Transverse colon (tissue), 4 donors: ENCODE results near the gene SAMD13. TPM values are rescaled to one million over a fixed set of nuclear protein-coding genes. Genes with fewer than 3 reads are reported as not detected.
A peak's percentile ranks its signal among the peaks of the same experiment; 100 is the strongest.

Experiments
- DNase-seq: peaks from one replicate; pipeline ENCODE4 v3.0.0-alpha.2; 2019
- H3K27ac ChIP-seq, 4 donors: fragments of 200-600 bp; sonication (generic); 2 replicates each; pipeline ENCODE4 v1.5.1; 2016 to 2018; ENCODE audit warnings: inconsistent platforms in 4 of 4
- H3K27me3 ChIP-seq: fragments of 200-600 bp; sonication (generic); 2 replicates; pipeline ENCODE4 v1.5.1; 2017; ENCODE audit warnings: inconsistent platforms
- H3K36me3 ChIP-seq, 4 donors: fragments of 200-600 bp; sonication (generic); 2 replicates each; pipeline ENCODE4 v1.5.1; 2017 to 2019; ENCODE audit warnings: inconsistent platforms in 4 of 4
- H3K4me1 ChIP-seq, 4 donors: fragments of 200-600 bp; sonication (generic); 2 replicates each; pipeline ENCODE4 v1.5.1; 2017 to 2020; ENCODE audit warnings: inconsistent platforms in 4 of 4
- H3K4me3 ChIP-seq, 4 donors: fragments of 200-600 bp; sonication (generic); 1 replicate in 1 of 4; 2 replicates in 3 of 4; pipeline versions ENCODE4 v1.5.1 to v1.6.1; 2017 to 2019; ENCODE audit warnings: inconsistent platforms in 4 of 4
- H3K9me3 ChIP-seq, 2 donors: fragments of 200-600 bp; sonication (generic); 2 replicates each; pipeline ENCODE4 v1.5.1; 2017 to 2019; ENCODE audit warnings: inconsistent platforms in 2 of 2
- EP300 ChIP-seq: sonication (generic); formaldehyde crosslinking; IDR thresholded peaks from one replicate; pipeline ENCODE4 v1.6.1; 2017; ENCODE audit warnings: antibody characterized with exemption, low read depth
- POLR2A ChIP-seq: fragments of 450-650 bp; IDR thresholded peaks from one replicate; pipeline ENCODE4 v1.6.1; 2016; ENCODE audit warnings: antibody characterized with exemption, mild to moderate bottlenecking, moderate library complexity
- POLR2AphosphoS5 ChIP-seq, 3 donors: sonication (generic); formaldehyde crosslinking; IDR thresholded peaks; one replicate each; pipeline ENCODE4 v1.6.1; 2016; ENCODE audit warnings: antibody characterized with exemption in 3 of 3
- WGBS, 2 donors: methylation state at CpG; one replicate each; pipeline ENCODE4 v1.1.5; 2018; ENCODE audit warnings: low coverage in 1 of 2; 5-methylcytosine and 5-hydroxymethylcytosine counted together
- in situ Hi-C, 4 donors: fragments of 200-750 bp; cut with MboI; loops; one replicate each; pipeline versions ENCODE4 v1.15.0 to v1.15.1; 2017; ENCODE audit warnings: low sequenced_read_pairs in 3 of 4, low pct_ligation_motif_present in 1 of 4, low pct_unique_long_range_greater_than_20kb in 1 of 4
- intact Hi-C: fragments of 100-400 bp; cut with DNase I; formaldehyde crosslinking; loops from one replicate; pipeline ENCODE4 v1.15.1; 2023; ENCODE audit warnings: low total_unique reads
- total RNA-seq, 4 donors: library from RNA; depleted of rRNA; stranded (reverse); fragments of >200 nt; gene quantifications; one replicate each; pipeline ENCODE4 v1.1.0, GENCODE V29; 2016
- TF ChIP-seq, protein P1 (sequence below), 5 experiments: fragments of 200-600 bp in 3 of 5; fragments of 450-650 bp in 2 of 5; sonication (generic) in 3 of 5; IDR thresholded peaks; 1 replicate in 2 of 5; 2 replicates in 3 of 5; pipeline ENCODE4 v1.5.1; 2016 to 2017; ENCODE audit warnings: antibody characterized with exemption in 5 of 5, inconsistent platforms in 3 of 5, mild to moderate bottlenecking in 2 of 5, moderate library complexity in 1 of 5

Gene SAMD13
- total RNA-seq, 4 donors from 2014 or later = 2.2 to 17.8 (median 13.9) TPM

DNA sequence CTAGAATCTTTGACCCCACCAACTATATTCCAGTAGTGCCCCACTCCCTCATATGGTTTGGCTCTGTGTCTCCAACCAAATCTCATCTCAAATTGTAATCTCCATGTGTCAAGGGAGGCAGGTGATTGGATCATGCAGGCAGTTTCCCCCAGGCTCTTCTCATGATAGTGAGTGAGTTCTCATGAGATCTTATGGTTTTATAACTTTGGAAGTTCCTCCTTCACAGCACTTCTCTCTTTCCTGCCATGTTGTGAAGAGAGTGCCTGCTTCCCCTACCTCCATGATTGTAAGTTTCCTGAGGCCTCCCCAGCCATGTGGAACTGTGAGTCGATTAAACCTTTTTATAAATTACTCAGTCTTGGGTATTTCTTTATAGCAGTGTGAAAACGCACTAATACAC, 7.7 kb upstream of the SAMD13 start:
- in situ Hi-C loops (no loop called here), intact Hi-C loops (no loop called here)
- Histone ChIP-seq H3K27me3 (no peaks in the 10 kb centered on the region), H3K27ac (no peak overlapping the region), H3K4me1 (peaks cover 0 to 9% (median 0%) of the 10 kb centered on the region in 4 donors), H3K36me3 (no peaks in the 10 kb centered on the region), H3K4me3 (no peak overlapping the region), H3K9me3 (peaks cover 0 to 7% of the 10 kb centered on the region in 2 donors)
- no peak for DNase-seq
- TF ChIP-seq, protein P1, sequence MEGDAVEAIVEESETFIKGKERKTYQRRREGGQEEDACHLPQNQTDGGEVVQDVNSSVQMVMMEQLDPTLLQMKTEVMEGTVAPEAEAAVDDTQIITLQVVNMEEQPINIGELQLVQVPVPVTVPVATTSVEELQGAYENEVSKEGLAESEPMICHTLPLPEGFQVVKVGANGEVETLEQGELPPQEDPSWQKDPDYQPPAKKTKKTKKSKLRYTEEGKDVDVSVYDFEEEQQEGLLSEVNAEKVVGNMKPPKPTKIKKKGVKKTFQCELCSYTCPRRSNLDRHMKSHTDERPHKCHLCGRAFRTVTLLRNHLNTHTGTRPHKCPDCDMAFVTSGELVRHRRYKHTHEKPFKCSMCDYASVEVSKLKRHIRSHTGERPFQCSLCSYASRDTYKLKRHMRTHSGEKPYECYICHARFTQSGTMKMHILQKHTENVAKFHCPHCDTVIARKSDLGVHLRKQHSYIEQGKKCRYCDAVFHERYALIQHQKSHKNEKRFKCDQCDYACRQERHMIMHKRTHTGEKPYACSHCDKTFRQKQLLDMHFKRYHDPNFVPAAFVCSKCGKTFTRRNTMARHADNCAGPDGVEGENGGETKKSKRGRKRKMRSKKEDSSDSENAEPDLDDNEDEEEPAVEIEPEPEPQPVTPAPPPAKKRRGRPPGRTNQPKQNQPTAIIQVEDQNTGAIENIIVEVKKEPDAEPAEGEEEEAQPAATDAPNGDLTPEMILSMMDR (IDR thresholded peaks at IDR 0.05) = no peak
- TF ChIP-seq EP300 (no peak), POLR2A (no peak), POLR2AphosphoS5 (IDR thresholded peaks at IDR 0.05) (no peak)
- WGBS, 2 donors = 83 to 88% methylated on average over 2 of the region's 2 CpGs

- no peak overlapping the region for H3K4me3 ChIP-seq
- in situ Hi-C loops = no loop called here
- H3K9me3 ChIP-seq = peaks cover 0 to 5% of the 10 kb centered on the region in 2 donors
- H3K36me3 ChIP-seq = no peaks in the 10 kb centered on the region
- peaks cover 0 to 15% (median 3%) of the 10 kb centered on the region in 4 donors for H3K4me1 ChIP-seq
- DNase-seq = no peak
- no peaks in the 10 kb centered on the region for H3K27me3 ChIP-seq
- no peak overlapping the region for H3K27ac ChIP-seq
- 89 to 90% methylated on average over 3 of the region's 3 CpGs for WGBS, 2 donors
- TF ChIP-seq POLR2A (no peak), POLR2AphosphoS5 (IDR thresholded peaks at IDR 0.05) (no peak), EP300 (no peak)
- TF ChIP-seq, protein P1 (IDR thresholded peaks at IDR 0.05) = no peak
- intact Hi-C loops = no loop called here
Observed at GRCh38 chr1:84294751-84295150, 6.8 kb upstream of the SAMD13 start.

GRCh38 chr1:84297546-84298244, 3.8 kb upstream of the SAMD13 start:
- Histone ChIP-seq H3K4me3 (peak overlapping the region in 3 of 4 donors; percentile 66 to 78 (median 73)), H3K9me3 (peaks cover 0 to 5% of the 10 kb centered on the region in 2 donors), H3K27ac (peak overlapping the region; percentile 87 to 94 (median 92)), H3K36me3 (no peaks in the 10 kb centered on the region), H3K27me3 (no peaks in the 10 kb centered on the region), H3K4me1 (peaks cover 6 to 43% (median 16%) of the 10 kb centered on the region in 4 donors)
- intact Hi-C loops = no loop called here
- in situ Hi-C loops = no loop called here
- no peak for DNase-seq
- 18 to 37% methylated on average over 4 to 10 of the region's 10 CpGs for WGBS, 2 donors
- TF ChIP-seq EP300 = no peak
- TF ChIP-seq POLR2A = peak; percentile 34
- TF ChIP-seq, protein P1 (IDR thresholded peaks at IDR 0.05) = no peak
- peak in 2 of 3 donors; percentile 63 to 78 for TF ChIP-seq POLR2AphosphoS5 (IDR thresholded peaks at IDR 0.05)

DNA sequence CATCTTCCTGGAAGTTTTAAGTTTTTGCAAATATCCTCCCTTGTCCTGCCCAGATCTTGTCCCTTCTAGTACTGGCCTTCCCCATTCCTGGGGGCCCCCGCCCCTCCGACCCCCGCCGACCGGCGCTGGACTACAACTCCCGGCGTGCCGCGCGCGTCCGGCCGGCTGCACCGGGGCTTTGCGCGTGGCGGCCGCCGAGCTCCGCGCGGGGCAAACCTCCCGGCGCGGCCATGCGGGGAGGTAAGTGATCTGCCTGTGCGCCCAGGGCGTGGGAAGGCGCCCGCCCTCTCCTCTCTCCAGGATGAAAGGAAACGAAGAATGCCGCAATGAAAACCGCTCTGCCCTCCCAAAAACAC, 3.2 kb upstream of the SAMD13 start:
- intact Hi-C loops = no loop called here
- H3K36me3 ChIP-seq = no peaks in the 10 kb centered on the region
- H3K4me3 ChIP-seq = peak overlapping the region; percentile 66 to 79 (median 76)
- 1% methylated on average over 33 of the region's 34 CpGs; no CpG with 5 or more reads in 1 of the 2 donors for WGBS, 2 donors
- H3K9me3 ChIP-seq = peaks cover 0 to 5% of the 10 kb centered on the region in 2 donors
- H3K4me1 ChIP-seq = peaks cover 6 to 47% (median 16%) of the 10 kb centered on the region in 4 donors
- DNase-seq = peak; percentile 66
- in situ Hi-C loops = no loop called here
- H3K27me3 ChIP-seq = no peaks in the 10 kb centered on the region
- H3K27ac ChIP-seq = peak overlapping the region; percentile 87 to 94 (median 92)
- TF ChIP-seq POLR2A (no peak), POLR2AphosphoS5 (IDR thresholded peaks at IDR 0.05) (peak; percentile 65 to 78 (median 78)), EP300 (no peak)
- TF ChIP-seq, protein P1 (IDR thresholded peaks at IDR 0.05) = no peak
